ACC112 (cell line): ENCODE data around the gene PRPF8.
"Not testable (repeated sequence)": the region's sequence is repeated elsewhere in the genome, so short reads cannot be mapped to it uniquely, and the experiment has no call there.

Experiments used
- H2AFZ ChIP-seq: fragments of 200-600 bp; sonication (generic); one replicate; pipeline ENCODE4 v1.6.0; 2017; ENCODE audit warnings: antibody characterized with exemption, low read length; ENCODE audit not compliant: unreplicated experiment
- H3K27ac ChIP-seq: fragments of 200-600 bp; sonication (generic); 2 replicates; pipeline ENCODE4 v1.5.1; 2014; ENCODE audit warnings: low read depth, mild to moderate bottlenecking, antibody characterized with exemption, low read length, moderate library complexity
- H3K27me3 ChIP-seq: fragments of 200-600 bp; sonication (generic); 2 replicates; pipeline ENCODE4 v1.6.1; 2014; ENCODE audit warnings: mild to moderate bottlenecking, antibody characterized with exemption, low read length, moderate library complexity, mixed read lengths; ENCODE audit not compliant: insufficient read depth
- H3K36me3 ChIP-seq: fragments of 200-600 bp; sonication (generic); 2 replicates; pipeline ENCODE4 v1.6.1; 2016; ENCODE audit warnings: mild to moderate bottlenecking, antibody characterized with exemption, low read length, moderate library complexity, mixed read lengths; ENCODE audit not compliant: insufficient read depth
- H3K4me1 ChIP-seq: fragments of 200-600 bp; sonication (generic); one replicate; pipeline ENCODE4 v1.6.1; 2016; ENCODE audit warnings: low read length, mixed read lengths; ENCODE audit not compliant: insufficient read depth, unreplicated experiment, control insufficient read depth
- H3K4me3 ChIP-seq: fragments of 200-600 bp; sonication (generic); 2 replicates; pipeline ENCODE4 v1.5.1; 2014; ENCODE audit warnings: mild to moderate bottlenecking, low read depth, low read length
- H3K79me2 ChIP-seq: fragments of 200-600 bp; sonication (generic); one replicate; pipeline ENCODE4 v1.6.0; 2016; ENCODE audit warnings: low read length; ENCODE audit not compliant: control insufficient read depth, unreplicated experiment, insufficient read depth

Gene PRPF8

GRCh38 chr17:1726626-1727257 is 42.1 kb upstream of the PRPF8 start:
- H3K79me2 ChIP-seq, result peaks cover 31% of the 10 kb centered on the region
- no peak overlapping the region for H2AFZ ChIP-seq
- H3K36me3 ChIP-seq, result no peaks in the 10 kb centered on the region; the same call in 1 of the 2 replicates
- H3K4me1 ChIP-seq, result peaks cover 34% of the 10 kb centered on the region
- no peaks in the 10 kb centered on the region for H3K27me3 ChIP-seq
- no peak overlapping the region for H3K27ac ChIP-seq
- no peak overlapping the region for H3K4me3 ChIP-seq

GRCh38 chr17:1725642-1726511 is 41.2 kb upstream of the PRPF8 start:
- Histone ChIP-seq H3K27ac (no peak overlapping the region), H3K36me3 (no peaks in the 10 kb centered on the region; the same call in 1 of the 2 replicates), H3K4me1 (peaks cover 29% of the 10 kb centered on the region)

GRCh38 chr17:1724869-1725641 is 40.4 kb upstream of the PRPF8 start:
- H3K36me3 ChIP-seq, result no peaks in the 10 kb centered on the region; the same call in 1 of the 2 replicates
- peak overlapping the region; percentile 99 for H3K4me3 ChIP-seq
- no peaks in the 10 kb centered on the region for H3K27me3 ChIP-seq
- peaks cover 23% of the 10 kb centered on the region for H3K4me1 ChIP-seq
- H2AFZ ChIP-seq, result peak overlapping the region; percentile 85
- peaks cover 31% of the 10 kb centered on the region for H3K79me2 ChIP-seq
- peak overlapping the region; percentile 56; the same call in 1 of the 2 replicates for H3K27ac ChIP-seq

More at GRCh38 chr17:1725642-1726511, 41.2 kb upstream of the PRPF8 start:
- Histone ChIP-seq H3K27me3 (no peaks in the 10 kb centered on the region), H3K79me2 (peaks cover 31% of the 10 kb centered on the region), H3K4me3 (peak overlapping the region; percentile 99), H2AFZ (no peak overlapping the region)

- H2AFZ ChIP-seq, result peak within 1 kb of the TSS; percentile 85
- no peaks in the 10 kb centered on the region; the same call in 1 of the 2 replicates for H3K36me3 ChIP-seq
- no peaks in the 10 kb centered on the region for H3K27me3 ChIP-seq
- H3K4me1 ChIP-seq, result peaks cover 23% of the 10 kb centered on the region
- peaks cover 31% of the 10 kb centered on the region for H3K79me2 ChIP-seq
- H3K27ac ChIP-seq, result peak within 1 kb of the TSS; percentile 62
- peak within 1 kb of the TSS; percentile 99 for H3K4me3 ChIP-seq
Measured at GRCh38 chr17:1724351-1724868, 39.7 kb upstream of the PRPF8 start, which contains the start of gene WDR81. Gene WDR81 (plus strand): TSS chr17:1724704. CDS start chr17:1724960, 256 bp downstream.

- peaks cover 22% of the 10 kb centered on the region for H3K79me2 ChIP-seq
- H3K36me3 ChIP-seq, H3K27ac ChIP-seq, H2AFZ ChIP-seq, H3K4me3 ChIP-seq, H3K27me3 ChIP-seq: not testable (repeated sequence)
- H3K4me1 ChIP-seq, result peaks cover 36% of the 10 kb centered on the region
Measured at GRCh38 chr17:1722022-1722421, 37.4 kb upstream of the PRPF8 start.

GRCh38 chr17:1720856-1721386 is 36.3 kb upstream of the PRPF8 start:
- Histone ChIP-seq H2AFZ (no peak overlapping the region), H3K27ac (no peak overlapping the region)

GRCh38 chr17:1718362-1719165 is 33.9 kb upstream of the PRPF8 start:
- H2AFZ ChIP-seq, result no peak overlapping the region
- H3K79me2 ChIP-seq, result peaks cover 19% of the 10 kb centered on the region
- H3K27me3 ChIP-seq, result no peaks in the 10 kb centered on the region
- H3K27ac ChIP-seq, result peak overlapping the region; percentile 99
- H3K4me1 ChIP-seq, result peaks cover 25% of the 10 kb centered on the region
- H3K4me3 ChIP-seq, result peak overlapping the region; percentile 33; the same call in 1 of the 2 replicates
- H3K36me3 ChIP-seq, result peaks cover 7% of the 10 kb centered on the region; the same call in 1 of the 2 replicates

More at GRCh38 chr17:1720856-1721386, 36.3 kb upstream of the PRPF8 start:
- Histone ChIP-seq H3K27me3 (no peaks in the 10 kb centered on the region), H3K4me1 (peaks cover 35% of the 10 kb centered on the region), H3K4me3 (no peak overlapping the region), H3K79me2 (peaks cover 12% of the 10 kb centered on the region), H3K36me3 (no peaks in the 10 kb centered on the region; the same call in 1 of the 2 replicates)

- peaks cover 33% of the 10 kb centered on the region for H3K79me2 ChIP-seq
- H3K4me1 ChIP-seq, result peaks cover 34% of the 10 kb centered on the region
- H3K4me3 ChIP-seq, result peak overlapping the region; percentile 83
- peak overlapping the region; percentile 62 for H2AFZ ChIP-seq
- peak overlapping the region; percentile 99 for H3K27ac ChIP-seq
- peaks cover 22% of the 10 kb centered on the region for H3K36me3 ChIP-seq
- H3K27me3 ChIP-seq, result no peaks in the 10 kb centered on the region
Measured at GRCh38 chr17:1716912-1717695, 32.4 kb upstream of the PRPF8 start.
